Endothelial cell of umbilical vein (primary cell): ENCODE results near the gene PPM1E. TPM values are rescaled to one million over a fixed set of nuclear protein-coding genes. Genes with fewer than 3 reads are reported as not detected.

Experiments used
- BruUV-seq: library from RNA; stranded (reverse); fragments of 400-500 nt; replicated peaks from 2 replicates; lab custom pipeline; 2021; lab: Mats Ljungman, UMichigan
- CTCF ChIA-PET: fragments of 300-600, 350-600 bp; sonication (Branson Sonifier 250); formaldehyde crosslinking; loops from one replicate; lab custom pipeline; 2021; ENCODE audit warnings: antibody characterized with exemption, inconsistent platforms; lab: Charles Lee
- POLR2A ChIA-PET: fragments of 300-600, 350-600 bp; sonication (Branson Sonifier 250); formaldehyde crosslinking; loops from one replicate; lab custom pipeline; 2021; ENCODE audit warnings: antibody characterized with exemption, inconsistent platforms; lab: Charles Lee
- DNase-seq: peaks from one replicate; pipeline ENCODE4 v3.0.0-alpha.2; 2011; ENCODE audit warnings: low read depth, low spot score
- FAIRE-seq: peaks from 2 replicates; lab custom pipeline; 2011; peaks lifted over from hg19 to GRCh38; lab: Jason Lieb, UNC
- H2AFZ ChIP-seq: 2 replicates; pipeline ENCODE4 v1.6.0; 2012; ENCODE audit warnings: low read depth, low read length, control low read depth, inconsistent platforms
- H3K27ac ChIP-seq: 2 replicates; pipeline ENCODE4 v1.5.1; 2011; ENCODE audit warnings: low read depth, mild to moderate bottlenecking, control low read depth, low read length, moderate library complexity; ENCODE audit not compliant: insufficient read depth
- H3K27me3 ChIP-seq, 2 experiments: 2 replicates each; pipeline versions ENCODE4 v1.6.0 to v1.6.1; 2011; ENCODE audit warnings: low read length in 2 of 2, mixed read lengths in 1 of 2; ENCODE audit not compliant: control insufficient read depth in 2 of 2, insufficient read depth in 2 of 2
- H3K36me3 ChIP-seq, 2 experiments: 2 replicates in 1 of 2; 3 replicates in 1 of 2; pipeline ENCODE4 v1.5.1; 2011; ENCODE audit warnings: low read length in 2 of 2, mild to moderate bottlenecking in 1 of 2, moderate library complexity in 1 of 2; ENCODE audit not compliant: control insufficient read depth in 2 of 2, insufficient read depth in 2 of 2; ENCODE audit errors: extremely low read depth in 1 of 2
- H3K4me1 ChIP-seq: 3 replicates; pipeline ENCODE4 v1.5.1; 2011; ENCODE audit warnings: mild to moderate bottlenecking, low read length; ENCODE audit not compliant: control insufficient read depth, insufficient read depth; ENCODE audit errors: extremely low read depth
- H3K4me2 ChIP-seq: 2 replicates; pipeline ENCODE4 v1.6.1; 2011; ENCODE audit warnings: low read length, control low read depth, mixed read lengths; ENCODE audit not compliant: insufficient read depth
- H3K4me3 ChIP-seq, 3 experiments: fragments of 200-600 bp in 1 of 3; sonication (generic), shearing (Covaris generic) in 1 of 3; replicated peaks in 1 of 3; 2 replicates each; pipeline ENCODE4 v1.5.1; 2011 to 2016; ENCODE audit warnings: control low read depth in 3 of 3, low read length in 3 of 3, mild to moderate bottlenecking in 2 of 3, inconsistent platforms in 1 of 3, low read depth in 1 of 3, moderate library complexity in 1 of 3; ENCODE audit not compliant: insufficient read depth in 1 of 3
- H3K79me2 ChIP-seq: 2 replicates; pipeline ENCODE4 v1.6.0; 2012; ENCODE audit warnings: low read length, inconsistent platforms; ENCODE audit not compliant: control insufficient read depth, insufficient read depth
- H3K9ac ChIP-seq: replicated peaks from 2 replicates; pipeline ENCODE3; 2011; ENCODE audit warnings: low read length, control low read depth; ENCODE audit not compliant: insufficient read depth; ENCODE audit errors: extremely low read depth
- H3K9me1 ChIP-seq: replicated peaks from 3 replicates; pipeline ENCODE4 v1.6.0; 2011; ENCODE audit warnings: mild to moderate bottlenecking, low read length; ENCODE audit not compliant: control insufficient read depth, insufficient read depth; ENCODE audit errors: extremely low read depth
- H3K9me3 ChIP-seq: replicated peaks from 2 replicates; pipeline ENCODE4 v1.5.1; 2012; ENCODE audit warnings: low read length, inconsistent platforms; ENCODE audit not compliant: control insufficient read depth, insufficient read depth
- H4K20me1 ChIP-seq: replicated peaks from 2 replicates; pipeline ENCODE3; 2011; ENCODE audit warnings: mild to moderate bottlenecking, low read length; ENCODE audit not compliant: control insufficient read depth, insufficient read depth; ENCODE audit errors: extremely low read depth
- CTCF ChIP-seq, 2 donors: IDR thresholded peaks; 1 replicate in 1 of 2; 2 replicates in 1 of 2; pipeline ENCODE4 v1.5.1; 2011; ENCODE audit warnings: low read length in 2 of 2, mild to moderate bottlenecking in 2 of 2, moderate library complexity in 2 of 2, control low read depth in 1 of 2, inconsistent platforms in 1 of 2, low read depth in 1 of 2; ENCODE audit not compliant: insufficient read depth in 1 of 2; ENCODE audit errors: extremely low read depth in 1 of 2
- EZH2 ChIP-seq: IDR thresholded peaks from 2 replicates; pipeline ENCODE4 v1.6.1; 2012; ENCODE audit warnings: borderline replicate concordance, low read depth, mild to moderate bottlenecking, moderate library complexity, low read length, inconsistent platforms; ENCODE audit not compliant: severe bottlenecking
- FOS ChIP-seq: IDR thresholded peaks from 2 replicates; pipeline ENCODE4 v1.6.1; 2011; ENCODE audit warnings: mild to moderate bottlenecking, low read length, moderate library complexity, borderline replicate concordance; ENCODE audit not compliant: insufficient read depth
- GATA2 ChIP-seq: IDR thresholded peaks from 2 replicates; pipeline ENCODE4 v1.7.0; 2011; ENCODE audit warnings: low read depth, mild to moderate bottlenecking, moderate library complexity, mixed read lengths, low read length; ENCODE audit not compliant: insufficient read length, insufficient read depth
- JUN ChIP-seq: IDR thresholded peaks from 2 replicates; pipeline ENCODE4 v1.6.1; 2011; ENCODE audit warnings: borderline replicate concordance, low read depth; ENCODE audit not compliant: insufficient read length, insufficient read depth
- MAX ChIP-seq: IDR thresholded peaks from 2 replicates; pipeline ENCODE4 v1.6.1; 2011; ENCODE audit not compliant: insufficient read depth, insufficient read length
- MYC ChIP-seq: IDR thresholded peaks from one replicate; pipeline ENCODE4 v1.6.1; 2011; ENCODE audit warnings: mild to moderate bottlenecking, low read depth, low read length
- POLR2A ChIP-seq: IDR thresholded peaks from 2 replicates; pipeline ENCODE4 v1.6.1; 2012; ENCODE audit warnings: low read depth, mild to moderate bottlenecking, control low read depth, low read length
- POLR2AphosphoS5 ChIP-seq: IDR thresholded peaks from 2 replicates; pipeline ENCODE4 v1.6.1; 2012; ENCODE audit warnings: low read depth, mild to moderate bottlenecking, control low read depth, low read length, moderate library complexity; ENCODE audit not compliant: insufficient read depth
- dilution Hi-C: fragments of 300-500 bp; cut with MboI; formaldehyde crosslinking; loops from one replicate; pipeline ENCODE4 v1.15.0; 2019; ENCODE audit warnings: low sequenced_read_pairs; ENCODE audit not compliant: extremely low pct_ligation_motif_present
- intact Hi-C: fragments of 100-400 bp; cut with micrococcal nuclease; formaldehyde crosslinking; loops from one replicate; pipeline ENCODE4 v1.10.0; 2022
- polyA plus RNA-seq, 4 experiments: library from polyadenylated mRNA; depleted of rRNA in 3 of 4; stranded (reverse) in 3 of 4; unstranded in 1 of 4; fragments of >200 nt; gene quantifications; 2 replicates each; pipeline versions ENCODE4 v1.2.1 to v1.2.3, GENCODE V29; 2011 to 2012; ENCODE audit warnings: missing spikeins in 1 of 4
- total RNA-seq: library from RNA; stranded (reverse); gene quantifications from 2 replicates; pipeline ENCODE4 v1.2.3, GENCODE V29; 2021

The PPM1E gene
- total and polyA plus RNA-seq, 2 donors (not counting 3 experiments of a cell fraction or from before 2014, with no cell fraction given) = 0.01 TPM; not detected in 1

DNA sequence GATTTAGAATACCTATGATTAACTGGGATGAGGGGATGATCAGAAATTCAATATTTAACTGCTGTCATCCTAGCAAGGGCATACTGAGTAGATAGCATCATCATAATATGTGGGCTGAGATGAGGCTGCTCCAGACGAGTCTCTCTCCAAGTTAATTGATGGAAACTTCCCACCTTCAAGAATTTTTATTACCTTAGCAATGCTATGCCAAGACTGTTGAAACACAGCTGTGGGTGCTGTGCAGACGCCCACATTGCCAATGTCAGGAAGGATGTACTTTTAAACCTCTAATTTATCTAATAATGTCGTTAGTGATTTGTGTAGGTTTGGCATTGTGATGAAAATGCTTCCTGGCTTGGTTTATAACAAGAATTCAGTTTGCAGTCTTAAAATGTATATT lies 180.6 kb downstream of the PPM1E start:
- FAIRE-seq (no peak), DNase-seq (no peak)
- BruUV-seq = no TSS peak
- Histone ChIP-seq H3K4me2 (no peak overlapping the region), H4K20me1 (no peaks in the 10 kb centered on the region), H3K9me1 (no peaks in the 10 kb centered on the region), H3K36me3 (no peaks in the 10 kb centered on the region), H3K4me1 (no peaks in the 10 kb centered on the region), H3K27me3 (no peaks in the 10 kb centered on the region), H3K9me3 (no peaks in the 10 kb centered on the region), H2AFZ (no peak overlapping the region), H3K4me3 (no peak overlapping the region), H3K27ac (no peak overlapping the region), H3K9ac (no peak overlapping the region), H3K79me2 (no peaks in the 10 kb centered on the region)
- dilution Hi-C loops (no loop called here), intact Hi-C loops (no loop called here)
- POLR2A ChIA-PET = no interaction called here
- CTCF ChIA-PET = no interaction called here
- no peak for TF ChIP-seq POLR2A
- no peak for TF ChIP-seq POLR2AphosphoS5
- no peak for TF ChIP-seq GATA2
- no peak for TF ChIP-seq CTCF (IDR thresholded peaks at IDR 0.05; ENCODE audit: extremely low read depth in 1 of 2, insufficient read depth in 1 of 2, low read depth in 1 of 2, low read length in 2 of 2)
- TF ChIP-seq MAX = no peak
- TF ChIP-seq EZH2 = no peak
- TF ChIP-seq JUN = no peak
- TF ChIP-seq FOS = no peak
- no peak for TF ChIP-seq MYC
